ENCODE measurements around the gene SEC61G.

DNA sequence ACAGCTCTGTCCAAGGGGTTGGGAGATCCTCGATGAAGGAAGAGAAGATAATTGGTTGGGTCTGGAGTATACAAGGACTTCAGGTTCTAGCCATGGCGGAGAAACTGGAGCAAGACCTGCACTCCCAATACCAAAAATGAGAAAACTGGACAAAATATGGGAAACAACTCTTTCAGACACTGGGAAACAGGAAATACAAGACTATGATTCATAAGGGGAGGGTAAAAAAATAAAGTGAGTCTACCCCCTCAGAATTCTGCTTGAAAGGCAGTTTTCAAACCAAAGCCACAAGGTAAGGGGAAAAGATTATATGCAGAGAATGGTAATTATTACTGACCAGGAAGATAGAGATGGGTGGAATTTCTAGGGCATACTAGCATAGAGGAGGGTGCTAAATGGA lies 10.2 kb upstream of the SEC61G start:
- TF ChIP-seq GABPA (IDR thresholded peaks at IDR 0.05; ENCODE audit: low read depth): no peak
- TF ChIP-seq, protein P1, sequence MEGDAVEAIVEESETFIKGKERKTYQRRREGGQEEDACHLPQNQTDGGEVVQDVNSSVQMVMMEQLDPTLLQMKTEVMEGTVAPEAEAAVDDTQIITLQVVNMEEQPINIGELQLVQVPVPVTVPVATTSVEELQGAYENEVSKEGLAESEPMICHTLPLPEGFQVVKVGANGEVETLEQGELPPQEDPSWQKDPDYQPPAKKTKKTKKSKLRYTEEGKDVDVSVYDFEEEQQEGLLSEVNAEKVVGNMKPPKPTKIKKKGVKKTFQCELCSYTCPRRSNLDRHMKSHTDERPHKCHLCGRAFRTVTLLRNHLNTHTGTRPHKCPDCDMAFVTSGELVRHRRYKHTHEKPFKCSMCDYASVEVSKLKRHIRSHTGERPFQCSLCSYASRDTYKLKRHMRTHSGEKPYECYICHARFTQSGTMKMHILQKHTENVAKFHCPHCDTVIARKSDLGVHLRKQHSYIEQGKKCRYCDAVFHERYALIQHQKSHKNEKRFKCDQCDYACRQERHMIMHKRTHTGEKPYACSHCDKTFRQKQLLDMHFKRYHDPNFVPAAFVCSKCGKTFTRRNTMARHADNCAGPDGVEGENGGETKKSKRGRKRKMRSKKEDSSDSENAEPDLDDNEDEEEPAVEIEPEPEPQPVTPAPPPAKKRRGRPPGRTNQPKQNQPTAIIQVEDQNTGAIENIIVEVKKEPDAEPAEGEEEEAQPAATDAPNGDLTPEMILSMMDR (IDR thresholded peaks at IDR 0.05; ENCODE audit: insufficient read depth, low read length): no peak
- no peak for TF ChIP-seq SPI1 (IDR thresholded peaks at IDR 0.05; ENCODE audit: borderline replicate concordance, low read depth)
- TF ChIP-seq POLR2AphosphoS5 (IDR thresholded peaks at IDR 0.05; ENCODE audit: low read depth): no peak

Measured in HL-60 (cell line).